ENCODE data around the gene CDH12.
"Not testable (repeated sequence)": the region's sequence is repeated elsewhere in the genome, so short reads cannot be mapped to it uniquely, and the experiment has no call there.

CDH12 gene

GRCh38 chr5:22554475-22554874, 298.7 kb downstream of the CDH12 start:
- no peak for DNase-seq

- DNase-seq: no peak
These were observed 303.1 kb downstream of the CDH12 start for GRCh38 chr5:22549876-22550671.

GRCh38 chr5:22542340-22542739, 310.8 kb downstream of the CDH12 start:
- no peak for DNase-seq

GRCh38 chr5:22541037-22541436, 312.1 kb downstream of the CDH12 start:
- DNase-seq: no peak

- DNase-seq: no peak
These were observed 313.4 kb downstream of the CDH12 start for GRCh38 chr5:22539762-22540161.

- no peak for DNase-seq
These were observed 321.2 kb downstream of the CDH12 start for GRCh38 chr5:22531986-22532385.

- DNase-seq: no peak
These were observed 331.6 kb downstream of the CDH12 start for GRCh38 chr5:22521521-22521920.

GRCh38 chr5:22516497-22516896, 336.6 kb downstream of the CDH12 start:
- not testable (repeated sequence) for DNase-seq

- no peak for DNase-seq
These were observed 338.9 kb downstream of the CDH12 start for GRCh38 chr5:22514231-22514630.

GRCh38 chr5:22505891-22506290, 347.3 kb downstream of the CDH12 start:
- no peak for DNase-seq

- DNase-seq: no peak
These were observed 348.7 kb downstream of the CDH12 start for GRCh38 chr5:22504411-22504810.

- DNase-seq: no peak
These were observed 352.6 kb downstream of the CDH12 start for GRCh38 chr5:22500556-22500955.

- DNase-seq: no peak
These were observed 356.5 kb downstream of the CDH12 start for GRCh38 chr5:22496666-22497065.

- DNase-seq: no peak
These were observed 358.0 kb downstream of the CDH12 start for GRCh38 chr5:22495016-22495720.

- no peak for DNase-seq
These were observed 364.7 kb downstream of the CDH12 start for GRCh38 chr5:22488427-22488826.

GRCh38 chr5:22480305-22480704, 372.8 kb downstream of the CDH12 start:
- no peak for DNase-seq

GRCh38 chr5:22473886-22474285, 379.3 kb downstream of the CDH12 start:
- no peak for DNase-seq

GRCh38 chr5:22471154-22471553, 382.0 kb downstream of the CDH12 start:
- no peak for DNase-seq

GRCh38 chr5:22470408-22470807, 382.7 kb downstream of the CDH12 start:
- DNase-seq: no peak

- no peak for DNase-seq
These were observed 387.5 kb downstream of the CDH12 start for GRCh38 chr5:22465616-22466015.

- no peak for DNase-seq
These were observed 388.0 kb downstream of the CDH12 start for GRCh38 chr5:22465177-22465576.

- no peak for DNase-seq
These were observed 393.0 kb downstream of the CDH12 start for GRCh38 chr5:22460189-22460588.

GRCh38 chr5:22432905-22433304, 420.2 kb downstream of the CDH12 start:
- no peak for DNase-seq

- no peak for DNase-seq
These were observed 421.3 kb downstream of the CDH12 start for GRCh38 chr5:22431840-22432239.

- DNase-seq: no peak
These were observed 421.7 kb downstream of the CDH12 start for GRCh38 chr5:22431406-22431805.

All from CD4-positive, alpha-beta T cell treated with Interleukin-4 for 4 hours (primary cell).